ENCODE results near the gene TGFBR2. TPM values are rescaled to one million over a fixed set of nuclear protein-coding genes. Genes with fewer than 3 reads are reported as not detected.

The TGFBR2 gene
- total and polyA plus RNA-seq, 2 of the 13 experiments (the other 11 are each of a cell fraction or from before 2014, with no cell fraction given) = 82.2 to 187 TPM

- TF ChIP-seq STAT6 (CRISPR knock-in tag; IDR thresholded peaks at IDR 0.05; ENCODE audit: borderline replicate concordance) = peak; percentile 87; the same call in 1 of the 2 replicates
- no peak for TF ChIP-seq REL (CRISPR knock-in tag; conservative IDR thresholded peaks at IDR 0.05)
- TF ChIP-seq CEBPG (CRISPR knock-in tag; IDR thresholded peaks at IDR 0.05) = peak; percentile 76
- TF ChIP-seq THAP7 (CRISPR knock-in tag; IDR thresholded peaks at IDR 0.05) = no peak
- peak; percentile 81; the same call in 1 of the 2 replicates for TF ChIP-seq ZKSCAN8 (CRISPR knock-in tag; IDR thresholded peaks at IDR 0.05; ENCODE audit: borderline replicate concordance)
- TF ChIP-seq KDM4B (CRISPR knock-in tag; IDR thresholded peaks at IDR 0.05) = 0 out of 2 replicates have a peak, but pooled peaks have one; percentile 13
- peak; percentile 66; the same call in 1 of the 2 replicates for TF ChIP-seq RARA (CRISPR knock-in tag; IDR thresholded peaks at IDR 0.05)
- TF ChIP-seq ARNT2 (CRISPR knock-in tag; IDR thresholded peaks at IDR 0.05; ENCODE audit: low read depth) = no peak
- TF ChIP-seq FOXJ3 (CRISPR knock-in tag; IDR thresholded peaks at IDR 0.05; ENCODE audit: borderline replicate concordance) = peak; percentile 48; the same call in 1 of the 2 replicates
- 0 out of 2 replicates have a peak, but pooled peaks have one; percentile 38 for TF ChIP-seq HNF1B (CRISPR knock-in tag; IDR thresholded peaks at IDR 0.05)
- TF ChIP-seq SKI (IDR thresholded peaks at IDR 0.05; ENCODE audit: partially characterized antibody) = peak; percentile 10
- TF ChIP-seq NFKBIZ (CRISPR knock-in tag; IDR thresholded peaks at IDR 0.05) = 0 out of 2 replicates have a peak, but pooled peaks have one; percentile 49
- peak; percentile 94 for TF ChIP-seq NCOR1 (IDR thresholded peaks at IDR 0.05; ENCODE audit: borderline replicate concordance, low read length)
- TF ChIP-seq ZBTB2 (CRISPR knock-in tag; IDR thresholded peaks at IDR 0.05; ENCODE audit: low read depth) = no peak
- TF ChIP-seq IRF2 (CRISPR knock-in tag; IDR thresholded peaks at IDR 0.05) = peak; percentile 57; the same call in 1 of the 2 replicates
- TF ChIP-seq, protein P1, sequence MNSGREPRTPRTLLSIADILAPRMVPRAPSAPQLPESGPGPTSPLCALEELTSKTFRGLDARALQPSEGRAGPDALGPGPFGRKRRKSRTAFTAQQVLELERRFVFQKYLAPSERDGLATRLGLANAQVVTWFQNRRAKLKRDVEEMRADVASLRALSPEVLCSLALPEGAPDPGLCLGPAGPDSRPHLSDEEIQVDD (CRISPR knock-in tag; IDR thresholded peaks at IDR 0.05; ENCODE audit: borderline replicate concordance) = no peak
- TF ChIP-seq ZEB1 (IDR thresholded peaks at IDR 0.05; ENCODE audit: insufficient replicate concordance, low read depth) = peak; percentile 79
Observed at GRCh38 chr3:30625541-30626438, 19.4 kb downstream of the TGFBR2 start (continued).

Data from HepG2 (cell line).